H9 (cell line): ENCODE measurements around the gene TWSG1. TPM values are rescaled to one million over a fixed set of nuclear protein-coding genes. Genes with fewer than 3 reads are reported as not detected.

Experiments
- DNase-seq: peaks from one replicate; pipeline ENCODE4 v3.0.0-alpha.2; 2017
- H2AFZ ChIP-seq: one replicate; pipeline ENCODE4 v1.6.1; 2013; ENCODE audit warnings: mild to moderate bottlenecking, low read length, control low read depth, moderate library complexity
- H2AK5ac ChIP-seq: 2 replicates; pipeline ENCODE4 v1.6.1; 2013; ENCODE audit warnings: low read length, control low read depth, mixed read lengths; ENCODE audit not compliant: insufficient read length
- H2BK120ac ChIP-seq: one replicate; pipeline ENCODE4 v1.6.1; 2013; ENCODE audit warnings: low read depth, mild to moderate bottlenecking, low read length, control low read depth, inconsistent platforms; ENCODE audit not compliant: poor library complexity, severe bottlenecking
- H2BK12ac ChIP-seq: 2 replicates; pipeline ENCODE4 v1.6.1; 2013; ENCODE audit warnings: low read length, control low read depth, mixed read lengths, low read depth; ENCODE audit not compliant: insufficient read length
- H2BK15ac ChIP-seq: 2 replicates; pipeline ENCODE4 v1.6.1; 2013; ENCODE audit warnings: low read depth, low read length, control low read depth
- H2BK20ac ChIP-seq: one replicate; pipeline ENCODE4 v1.6.1; 2013; ENCODE audit warnings: low read depth, mild to moderate bottlenecking, low read length, control low read depth, inconsistent platforms; ENCODE audit not compliant: poor library complexity, severe bottlenecking
- H2BK5ac ChIP-seq: 2 replicates; pipeline ENCODE4 v1.6.1; 2013; ENCODE audit warnings: low read length, control low read depth, mixed read lengths; ENCODE audit not compliant: insufficient read length
- H3K14ac ChIP-seq: 2 replicates; pipeline ENCODE4 v1.6.1; 2013; ENCODE audit warnings: low read length, control low read depth; ENCODE audit not compliant: insufficient read depth
- H3K18ac ChIP-seq: 2 replicates; pipeline ENCODE4 v1.6.1; 2013; ENCODE audit warnings: low read depth, mild to moderate bottlenecking, mixed read lengths, low read length, control low read depth; ENCODE audit not compliant: insufficient read length
- H3K23ac ChIP-seq: 2 replicates; pipeline ENCODE4 v1.6.1; 2013; ENCODE audit warnings: low read length, control low read depth, mixed read lengths, low read depth; ENCODE audit not compliant: insufficient read length
- H3K23me2 ChIP-seq: 2 replicates; pipeline ENCODE4 v1.6.1; 2013; ENCODE audit warnings: low read depth, mild to moderate bottlenecking, mixed read lengths, low read length, control low read depth; ENCODE audit not compliant: insufficient read length, poor library complexity, severe bottlenecking
- H3K27ac ChIP-seq: 2 replicates; pipeline ENCODE4 v1.5.1; 2013; ENCODE audit warnings: low read length, control low read depth, mixed read lengths, low read depth; ENCODE audit not compliant: insufficient read length
- H3K27me3 ChIP-seq: 2 replicates; pipeline ENCODE4 v1.6.1; 2013; ENCODE audit warnings: low read length, control low read depth, inconsistent platforms; ENCODE audit not compliant: insufficient read depth
- H3K4ac ChIP-seq: 2 replicates; pipeline ENCODE4 v1.6.1; 2013; ENCODE audit warnings: low read depth, mild to moderate bottlenecking, control low read depth, inconsistent platforms, low read length, moderate library complexity
- H3K4me1 ChIP-seq: 2 replicates; pipeline ENCODE4 v1.6.1; 2013; ENCODE audit warnings: low read length, control low read depth, inconsistent platforms; ENCODE audit not compliant: insufficient read depth
- H3K4me2 ChIP-seq: 2 replicates; pipeline ENCODE4 v1.6.1; 2013; ENCODE audit warnings: low read length, control low read depth, mixed read lengths; ENCODE audit not compliant: insufficient read length, insufficient read depth
- H3K56ac ChIP-seq: 2 replicates; pipeline ENCODE4 v1.6.1; 2013; ENCODE audit warnings: low read depth, mild to moderate bottlenecking, mixed read lengths, low read length, control low read depth; ENCODE audit not compliant: insufficient read length
- H3K79me1 ChIP-seq: 2 replicates; pipeline ENCODE4 v1.6.1; 2013; ENCODE audit warnings: low read depth, mild to moderate bottlenecking, moderate library complexity, low read length, control low read depth, inconsistent platforms; ENCODE audit not compliant: insufficient read depth, poor library complexity, severe bottlenecking
- H3K79me2 ChIP-seq: 2 replicates; pipeline ENCODE4 v1.6.1; 2013; ENCODE audit warnings: low read length, control low read depth, inconsistent platforms; ENCODE audit not compliant: insufficient read depth
- H3K9ac ChIP-seq: 2 replicates; pipeline ENCODE4 v1.6.1; 2013; ENCODE audit warnings: low read length, control low read depth, mixed read lengths; ENCODE audit not compliant: insufficient read length; ENCODE audit errors: extremely low read depth
- H3K9me3 ChIP-seq: one replicate; pipeline ENCODE4 v1.6.1; 2013; ENCODE audit warnings: low read depth, low read length, inconsistent platforms; ENCODE audit not compliant: control insufficient read depth
- H3T11ph ChIP-seq: one replicate; pipeline ENCODE4 v1.6.1; 2013; ENCODE audit warnings: mild to moderate bottlenecking, low read length, control low read depth, inconsistent platforms
- H4K20me1 ChIP-seq: one replicate; pipeline ENCODE4 v1.6.1; 2013; ENCODE audit not compliant: control insufficient read depth, insufficient read length, insufficient read depth
- H4K5ac ChIP-seq: 2 replicates; pipeline ENCODE4 v1.6.1; 2013; ENCODE audit warnings: low read depth, mild to moderate bottlenecking, mixed read lengths, low read length, control low read depth; ENCODE audit not compliant: insufficient read length
- H4K8ac ChIP-seq: replicated peaks from 2 replicates; pipeline ENCODE4 v1.6.1; 2013; ENCODE audit warnings: low read length, control low read depth, mixed read lengths, low read depth; ENCODE audit not compliant: insufficient read length
- H4K91ac ChIP-seq: 2 replicates; pipeline ENCODE4 v1.6.1; 2013; ENCODE audit warnings: low read depth, mild to moderate bottlenecking, moderate library complexity, mixed read lengths, low read length, control low read depth; ENCODE audit not compliant: insufficient read length
- H3K27ac Mint-ChIP-seq, 3 experiments: 2 replicates in 2 of 3; 3 replicates in 1 of 3; pipeline ENCODE4 v1.8.0; 2020 to 2021; ENCODE audit warnings: mixed read lengths in 3 of 3, mild to moderate bottlenecking in 1 of 3, moderate library complexity in 1 of 3
- H3K27me3 Mint-ChIP-seq: 2 replicates; pipeline ENCODE4 v1.8.0; 2021; ENCODE audit warnings: low read depth, mild to moderate bottlenecking, moderate library complexity, mixed read lengths
- H3K36me3 Mint-ChIP-seq, 3 experiments: 2 replicates in 2 of 3; 3 replicates in 1 of 3; pipeline ENCODE4 v1.8.0; 2020 to 2021; ENCODE audit warnings: low read depth in 3 of 3, mixed read lengths in 3 of 3; ENCODE audit not compliant: insufficient read depth in 1 of 3
- H3K4me1 Mint-ChIP-seq, 2 experiments: 2 replicates each; pipeline ENCODE4 v1.8.0; 2020; ENCODE audit warnings: mixed read lengths in 2 of 2
- H3K4me3 Mint-ChIP-seq, 2 experiments: 2 replicates in 1 of 2; 3 replicates in 1 of 2; pipeline ENCODE4 v1.8.0; 2020 to 2021; ENCODE audit warnings: mild to moderate bottlenecking in 2 of 2, mixed read lengths in 2 of 2, moderate library complexity in 1 of 2
- H3K9me3 Mint-ChIP-seq, 2 experiments: 2 replicates in 1 of 2; 3 replicates in 1 of 2; pipeline ENCODE4 v1.8.0; 2020; ENCODE audit warnings: mild to moderate bottlenecking in 2 of 2, mixed read lengths in 2 of 2, moderate library complexity in 1 of 2
- CTCF ChIP-seq: fragments of 200-600 bp; sonication (generic); conservative IDR thresholded peaks from 3 replicates; pipeline ENCODE4 v1.8.0; 2021; ENCODE audit warnings: antibody characterized with exemption, mild to moderate bottlenecking
- WGBS: extraction: QIAGEN DNeasy Blood & Tissue Kit; methylation state at CpG from one replicate; pipeline ENCODE4 v1.1.7; 2013; ENCODE audit warnings: missing lambda C conversion rate, low lambda C conversion rate, mixed read lengths; ENCODE audit not compliant: insufficient read length; ENCODE audit errors: extremely low coverage; 5-methylcytosine and 5-hydroxymethylcytosine counted together
- total RNA-seq: library from RNA; stranded (reverse); gene quantifications from 2 replicates; pipeline ENCODE4 v1.2.1, GENCODE V29; 2021

TWSG1 gene
- total RNA-seq, 1 experiment from 2014 or later: 25.7 TPM

GRCh38 chr18:9447334-9447733 lies 112.8 kb downstream of the TWSG1 start:
- Histone ChIP-seq H3K23me2 (no peaks in the 10 kb centered on the region), H3K9me3 (no peaks in the 10 kb centered on the region), H2BK15ac (no peak overlapping the region), H2AK5ac (no peak overlapping the region), H3K79me2 (no peaks in the 10 kb centered on the region), H2BK120ac (no peak overlapping the region), H2AFZ (no peak overlapping the region), H3K56ac (no peak overlapping the region), H3K79me1 (no peaks in the 10 kb centered on the region), H4K20me1 (no peaks in the 10 kb centered on the region), H2BK12ac (no peak overlapping the region), H3K4me2 (no peak overlapping the region), H2BK5ac (no peak overlapping the region), H3K4me1 (no peaks in the 10 kb centered on the region), H3K18ac (no peak overlapping the region), H4K8ac (no peak overlapping the region), H3K27ac (no peak overlapping the region), H4K91ac (no peak overlapping the region), H2BK20ac (no peak overlapping the region), H3K4ac (no peak overlapping the region), H3K23ac (no peak overlapping the region), H3K14ac (no peak overlapping the region), H4K5ac (no peak overlapping the region), H3K9ac (no peak overlapping the region), H3T11ph (no peak overlapping the region), H3K27me3 (no peaks in the 10 kb centered on the region)
- DNase-seq: no peak
- Mint-ChIP-seq H3K27ac (no peak overlapping the region), H3K4me3 (no peak overlapping the region), H3K4me1 (peaks cover 0 to 3% of the 10 kb centered on the region in 2 experiments; a peak in 1 of 4 replicates), H3K27me3 (no peaks in the 10 kb centered on the region; the same call in 1 of the 2 replicates), H3K9me3 (peaks cover 15 to 23% of the 10 kb centered on the region in 2 experiments), H3K36me3 (peaks cover 4 to 19% (median 12%) of the 10 kb centered on the region in 3 experiments; a peak in 6 of 7 replicates)
- TF ChIP-seq CTCF: no peak
- no CpG with 5 or more reads among the region's 7 CpGs for WGBS
